Activated CD8-positive, alpha-beta memory T cell treated with anti-CD3 and anti-CD28 coated beads for 24 hours (primary cell): ENCODE measurements around the gene ZDHHC22.
"Not testable (repeated sequence)": the region's sequence is repeated elsewhere in the genome, so short reads cannot be mapped to it uniquely, and the experiment has no call there.

Experiments
- DNase-seq: peaks from one replicate; pipeline ENCODE4 v3.0.0-alpha.2; 2020

The ZDHHC22 gene

GRCh38 chr14:77141214-77142004 lies at the start of gene ZDHHC22:
Gene ZDHHC22, minus strand, starts transcription at chr14:77141791. Its CDS starts 2,053 bp downstream, at chr14:77139738.
- no peak for DNase-seq

DNA sequence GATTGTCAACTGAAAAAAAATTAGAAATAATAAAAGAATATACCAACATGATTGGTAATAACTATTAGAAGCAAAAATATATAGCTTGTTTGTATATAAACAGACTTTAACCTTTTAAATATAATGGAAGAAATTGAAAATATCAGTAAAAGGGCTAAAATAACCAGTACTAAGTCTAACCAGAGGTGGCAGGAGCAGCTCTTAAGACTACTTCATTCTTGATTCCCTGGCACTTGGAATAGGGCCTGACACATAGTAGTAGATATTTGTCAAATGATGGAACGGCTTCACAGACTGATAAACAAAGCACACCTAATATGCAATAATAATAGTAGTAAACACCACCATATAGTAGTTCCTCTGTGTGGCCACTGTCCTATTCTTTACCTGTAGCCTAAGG lies 49.4 kb upstream of the ZDHHC22 start:
- no peak for DNase-seq

- no peak for DNase-seq
These were observed 47.9 kb upstream of the ZDHHC22 start for GRCh38 chr14:77189479-77189878.

DNA sequence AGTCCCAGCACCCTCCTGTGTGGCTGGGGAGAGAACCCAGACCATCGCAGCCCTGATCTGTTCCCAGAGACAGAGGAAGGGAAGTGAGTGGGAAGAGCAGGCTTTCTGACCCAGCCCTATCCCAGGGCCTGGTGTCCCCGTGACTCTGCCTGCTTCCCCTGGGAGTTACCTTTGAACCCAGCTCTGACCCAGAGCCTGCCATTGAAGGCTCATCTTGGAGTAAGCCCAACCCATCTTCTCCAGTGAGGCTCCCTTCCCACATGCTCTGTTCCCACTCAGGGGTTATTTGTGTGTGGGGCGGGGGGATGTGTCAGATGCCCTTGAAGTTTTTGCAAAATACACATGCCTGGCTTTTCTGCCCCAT lies 46.0 kb upstream of the ZDHHC22 start:
- DNase-seq = peak; percentile 21

- DNase-seq = peak; percentile 49
These were observed 45.5 kb upstream of the ZDHHC22 start for GRCh38 chr14:77186911-77187648.

DNA sequence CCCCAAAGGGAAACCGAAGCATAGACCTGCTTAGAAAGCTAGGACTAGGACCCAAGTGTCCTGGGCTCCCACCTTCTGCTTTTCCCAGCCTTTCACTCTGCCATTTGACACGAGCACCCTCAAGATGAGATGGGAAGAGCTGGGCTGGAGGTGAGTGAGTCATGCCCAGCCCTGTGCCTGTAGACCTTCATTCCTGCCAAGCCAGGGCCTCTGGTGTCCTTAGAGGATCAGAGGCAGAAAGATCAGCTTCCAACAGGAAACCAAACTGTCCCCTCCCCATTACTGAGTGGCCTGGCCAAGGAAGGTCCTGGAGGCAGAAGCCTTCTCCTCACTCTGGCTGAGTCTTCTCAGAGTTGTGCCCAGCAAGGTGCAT lies 43.5 kb upstream of the ZDHHC22 start:
- no peak for DNase-seq

DNA sequence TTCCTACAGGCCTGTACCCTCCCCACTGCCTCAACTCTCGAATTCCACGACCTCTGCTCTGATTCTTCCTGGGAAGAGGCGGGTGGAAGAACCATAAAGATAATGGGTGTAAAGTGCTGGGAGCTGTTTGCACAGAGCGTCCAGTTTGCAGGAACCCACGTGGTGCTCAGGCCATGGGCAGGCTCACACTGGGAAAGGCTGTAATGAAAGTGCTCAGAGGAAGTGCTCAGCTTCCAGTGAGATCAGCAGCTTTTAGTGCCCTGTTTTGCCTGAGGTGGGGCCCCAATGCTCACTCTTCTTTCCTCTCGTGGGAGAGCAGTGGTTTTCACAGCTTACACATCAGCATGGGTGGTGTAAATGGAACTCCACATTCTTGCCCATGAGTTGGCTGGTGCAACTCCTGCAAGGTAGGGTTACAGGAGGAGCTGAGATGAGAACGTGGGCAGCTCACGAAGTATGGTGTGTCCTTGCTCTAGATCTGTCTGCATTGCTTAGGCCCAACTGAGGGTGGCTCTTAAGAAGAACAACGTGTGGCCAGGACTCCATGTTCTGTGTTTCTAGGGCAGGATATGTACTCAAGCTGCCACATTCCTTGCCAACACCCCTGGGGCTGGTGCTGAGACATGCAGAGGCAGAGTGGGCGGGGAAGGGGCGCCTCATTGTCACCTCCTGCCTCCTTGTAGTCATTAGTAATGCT lies 43.0 kb upstream of the ZDHHC22 start:
- peak; percentile 51 for DNase-seq

- DNase-seq = no peak
These were observed 42.3 kb upstream of the ZDHHC22 start for GRCh38 chr14:77183896-77184295.

- DNase-seq = peak; percentile 82
These were observed 40.2 kb upstream of the ZDHHC22 start, which contains the start of gene TMEM63C for GRCh38 chr14:77181603-77182437. Gene TMEM63C, plus strand, starts transcription at chr14:77181798. Its CDS starts 37,016 bp downstream, at chr14:77218814.

GRCh38 chr14:77180726-77181602 lies 39.4 kb upstream of the ZDHHC22 start:
- no peak for DNase-seq

DNA sequence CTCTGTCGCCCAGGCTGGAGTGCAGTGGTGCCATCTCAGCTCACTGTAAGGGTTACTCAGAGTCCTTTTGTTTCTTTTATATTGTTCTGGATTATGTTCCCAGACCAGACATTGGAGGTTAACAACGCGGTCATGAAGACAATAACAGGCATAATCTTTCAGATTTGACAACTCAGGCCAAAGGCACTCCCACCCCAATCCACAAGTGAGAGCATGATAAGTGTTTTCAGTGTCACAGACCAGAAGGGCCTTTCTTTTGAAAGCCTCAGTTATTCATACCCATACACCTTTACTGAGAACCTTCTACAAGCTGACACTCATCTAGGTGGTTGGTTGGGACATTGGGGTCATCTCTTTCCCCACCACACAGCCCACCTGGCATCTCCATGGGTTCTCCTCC lies 37.1 kb upstream of the ZDHHC22 start:
- DNase-seq = no peak

GRCh38 chr14:77177702-77178101 lies 36.1 kb upstream of the ZDHHC22 start:
- no peak for DNase-seq

DNA sequence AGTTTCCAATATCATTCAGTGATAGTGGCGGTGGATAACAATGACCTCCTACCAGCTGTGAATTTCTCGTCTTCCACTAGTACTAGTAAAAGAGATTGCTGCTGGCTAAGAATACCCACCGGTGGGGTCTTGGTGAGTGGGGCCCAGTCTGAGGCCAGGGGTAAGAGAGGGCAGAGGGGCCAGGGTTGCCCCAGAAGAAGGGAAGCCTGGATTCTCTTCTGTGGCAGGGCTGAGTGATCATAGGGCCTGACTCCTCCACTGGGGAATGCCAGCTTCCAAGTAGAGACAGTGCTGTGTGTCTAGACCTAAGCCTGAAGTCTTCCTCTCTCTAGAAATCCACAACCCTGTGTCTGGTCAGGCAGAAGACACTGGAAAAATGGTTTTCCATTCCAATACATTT lies 34.3 kb upstream of the ZDHHC22 start:
- no peak for DNase-seq

DNA sequence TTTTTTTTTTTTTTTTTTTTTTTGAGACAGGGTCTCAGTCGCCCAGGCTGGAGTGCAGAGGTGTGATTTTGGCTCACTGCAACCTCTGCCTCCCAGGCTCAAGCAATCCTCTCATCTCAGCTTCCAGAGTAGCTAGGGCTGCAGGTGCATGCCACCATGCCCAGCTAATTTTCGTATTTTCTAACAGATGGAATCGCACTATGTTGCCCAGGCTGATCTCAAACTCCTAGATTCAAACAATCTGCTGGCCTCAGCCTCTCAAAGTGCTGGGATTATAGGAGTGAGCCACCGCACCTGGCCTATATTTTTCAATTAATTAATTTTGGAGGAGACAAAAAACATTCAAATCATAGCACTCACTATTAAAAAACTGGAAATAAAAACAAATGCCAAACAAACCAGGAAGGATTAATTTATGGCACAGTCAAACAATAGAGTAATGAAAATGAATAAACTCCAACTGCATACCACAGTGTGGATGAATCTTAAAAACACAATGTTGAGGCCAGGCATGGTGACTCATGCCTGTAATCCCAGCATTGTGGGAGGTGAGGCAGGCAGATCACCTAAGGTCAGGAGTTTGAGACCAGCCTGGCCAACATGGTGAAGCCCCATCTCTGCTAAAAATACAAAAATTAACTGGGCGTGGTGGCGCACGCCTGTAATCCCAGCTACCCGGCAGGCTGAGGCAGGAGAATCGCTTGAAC lies 32.5 kb upstream of the ZDHHC22 start:
- DNase-seq = not testable (repeated sequence)

- no peak for DNase-seq
These were observed 31.3 kb upstream of the ZDHHC22 start for GRCh38 chr14:77172916-77173315.

- no peak for DNase-seq
These were observed 28.5 kb upstream of the ZDHHC22 start for GRCh38 chr14:77170045-77170444.

DNA sequence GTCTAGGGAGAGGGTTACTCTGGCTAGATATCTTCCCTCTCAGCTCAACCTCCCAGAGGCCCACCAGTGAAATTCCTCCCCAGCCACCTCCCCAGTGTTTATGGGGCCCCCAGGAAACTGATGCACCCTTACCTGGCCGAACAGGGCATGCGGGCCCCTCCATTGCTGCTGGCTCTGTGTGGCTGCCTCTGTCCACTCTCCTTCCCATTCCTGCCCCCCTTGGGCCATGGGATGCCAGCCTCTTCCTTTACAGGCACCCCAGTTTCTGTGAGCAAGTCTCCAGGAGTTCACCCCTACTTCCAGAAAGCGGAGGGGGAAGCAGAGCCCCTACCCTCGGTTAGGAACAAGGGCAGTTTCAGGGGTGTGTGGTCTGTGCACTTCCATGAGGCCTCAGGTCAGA lies 19.4 kb upstream of the ZDHHC22 start:
- DNase-seq = no peak

DNA sequence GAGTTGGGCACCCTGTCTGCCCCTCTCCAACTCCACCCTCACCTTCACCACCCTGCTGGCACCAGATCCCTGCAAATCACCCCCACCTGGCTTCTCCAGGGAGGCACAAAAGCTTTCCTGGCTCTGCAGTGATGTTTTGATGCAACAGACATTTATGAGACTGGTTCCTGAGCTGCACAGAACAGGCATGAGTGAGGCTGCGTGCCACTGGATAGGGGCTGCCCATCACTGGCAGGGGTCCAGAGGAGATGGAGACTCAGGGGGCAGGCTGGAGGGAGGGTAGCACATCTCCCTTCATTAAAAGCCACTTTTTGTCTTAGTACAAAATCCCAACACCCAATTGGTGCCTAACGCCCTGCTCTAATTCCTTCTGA lies 17.3 kb upstream of the ZDHHC22 start:
- no peak for DNase-seq

- DNase-seq = no peak
These were observed 16.7 kb upstream of the ZDHHC22 start for GRCh38 chr14:77158175-77158881.

DNA sequence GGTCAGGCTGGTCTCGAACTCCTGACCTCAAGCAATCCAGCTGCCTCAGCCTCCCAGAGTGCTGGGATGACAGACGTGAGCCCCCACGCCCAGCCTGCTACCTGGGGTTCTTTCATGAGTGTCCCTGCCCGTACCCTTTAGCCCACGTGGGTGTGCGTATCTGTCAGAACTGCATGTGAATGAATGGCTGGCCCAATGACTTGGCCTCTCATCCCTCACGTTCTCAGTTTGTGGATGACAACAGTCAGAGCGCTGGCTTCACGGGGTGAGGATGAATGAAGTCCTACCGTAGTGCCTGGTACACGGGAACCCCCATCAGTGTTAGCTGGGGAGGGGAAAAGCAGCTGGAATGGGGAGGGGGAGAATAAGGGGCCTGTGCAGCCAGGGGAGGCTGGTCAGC lies 16.1 kb upstream of the ZDHHC22 start:
- DNase-seq = no peak
